CD14-positive monocyte (primary cell): Measurements from ENCODE around the gene TPM1. TPM values are rescaled to one million over a fixed set of nuclear protein-coding genes. Genes with fewer than 3 reads are reported as not detected.
A peak's percentile ranks its signal among the peaks of the same experiment; 100 is the strongest.

ENCODE experiments used
- DNase-seq, 3 donors: peaks; one replicate each; pipeline ENCODE4 v3.0.0-alpha.2; 2011 to 2022
- H2AFZ ChIP-seq: 2 replicates; pipeline ENCODE4 v1.6.0; 2012; ENCODE audit warnings: mild to moderate bottlenecking, low read depth, low read length, inconsistent platforms; ENCODE audit not compliant: insufficient read depth, poor library complexity, severe bottlenecking
- H3K27ac ChIP-seq, 2 donors: 1 replicate in 1 of 2; 2 replicates in 1 of 2; pipeline ENCODE4 v1.5.1; 2012 to 2013; ENCODE audit warnings: low read length in 2 of 2, control low read depth in 1 of 2, inconsistent platforms in 1 of 2, low read depth in 1 of 2, mild to moderate bottlenecking in 1 of 2
- H3K27me3 ChIP-seq, 2 donors: one replicate each; pipeline versions ENCODE4 v1.6.0 to v1.6.1; 2011 to 2013; ENCODE audit warnings: low read length in 2 of 2; ENCODE audit not compliant: control insufficient read depth in 2 of 2, insufficient read depth in 2 of 2
- H3K36me3 ChIP-seq, 2 donors: replicated peaks in 1 of 2; 1 replicate in 1 of 2; 2 replicates in 1 of 2; pipeline versions ENCODE4 v1.5.1 to v1.6.1; 2012 to 2013; ENCODE audit warnings: low read length in 2 of 2, control low read depth in 1 of 2, inconsistent platforms in 1 of 2, mild to moderate bottlenecking in 1 of 2; ENCODE audit not compliant: insufficient read depth in 2 of 2, control insufficient read depth in 1 of 2
- H3K4me1 ChIP-seq, 2 donors: 1 replicate in 1 of 2; 2 replicates in 1 of 2; pipeline versions ENCODE4 v1.5.1 to v1.6.1; 2012 to 2013; ENCODE audit warnings: low read length in 2 of 2, control low read depth in 1 of 2, inconsistent platforms in 1 of 2, mild to moderate bottlenecking in 1 of 2, moderate library complexity in 1 of 2; ENCODE audit not compliant: insufficient read depth in 2 of 2, control insufficient read depth in 1 of 2
- H3K4me2 ChIP-seq: replicated peaks from 2 replicates; pipeline ENCODE3; 2012; ENCODE audit warnings: low read length, moderate library complexity, mild to moderate bottlenecking; ENCODE audit not compliant: poor library complexity, severe bottlenecking; ENCODE audit errors: extremely low read depth
- H3K4me3 ChIP-seq, 3 experiments: fragments of 200-600 bp in 1 of 3; sonication (generic) in 1 of 3; replicated peaks in 1 of 3; 1 replicate in 2 of 3; 2 replicates in 1 of 3; pipeline ENCODE4 v1.5.1; 2011 to 2013; ENCODE audit warnings: low read length in 3 of 3, mild to moderate bottlenecking in 3 of 3, control low read depth in 2 of 3, low read depth in 2 of 3, inconsistent platforms in 1 of 3, moderate library complexity in 1 of 3
- H3K79me2 ChIP-seq: 2 replicates; pipeline ENCODE4 v1.6.0; 2012; ENCODE audit warnings: mild to moderate bottlenecking, control low read depth, inconsistent platforms, low read length, moderate library complexity; ENCODE audit not compliant: insufficient read depth
- H3K9ac ChIP-seq: 2 replicates; pipeline ENCODE4 v1.6.0; 2017; ENCODE audit warnings: low read length, mild to moderate bottlenecking; ENCODE audit not compliant: insufficient read depth, poor library complexity, severe bottlenecking
- H3K9me3 ChIP-seq, 2 donors: replicated peaks in 1 of 2; 1 replicate in 1 of 2; 2 replicates in 1 of 2; pipeline versions ENCODE4 v1.5.1 to v1.6.1; 2012 to 2013; ENCODE audit warnings: low read length in 2 of 2, control low read depth in 1 of 2; ENCODE audit not compliant: control insufficient read depth in 1 of 2, insufficient read depth in 1 of 2
- H4K20me1 ChIP-seq: 2 replicates; pipeline ENCODE4 v1.6.0; 2012; ENCODE audit warnings: mild to moderate bottlenecking, low read length, control low read depth, moderate library complexity; ENCODE audit not compliant: insufficient read depth
- H3K27ac Mint-ChIP-seq, 7 donors: one replicate each; pipeline ENCODE4 v1.8.0; 2020; ENCODE audit warnings: mild to moderate bottlenecking in 7 of 7, mixed read lengths in 7 of 7, moderate library complexity in 6 of 7, inconsistent platforms in 2 of 7
- H3K27me3 Mint-ChIP-seq, 3 donors: one replicate each; pipeline ENCODE4 v1.8.0; 2021 to 2022; ENCODE audit warnings: low read depth in 3 of 3, mild to moderate bottlenecking in 3 of 3, mixed read lengths in 3 of 3, moderate library complexity in 3 of 3, inconsistent platforms in 1 of 3
- H3K36me3 Mint-ChIP-seq, 2 donors: one replicate each; pipeline ENCODE4 v1.8.0; 2020; ENCODE audit warnings: mixed read lengths in 2 of 2, inconsistent platforms in 1 of 2, mild to moderate bottlenecking in 1 of 2
- H3K4me1 Mint-ChIP-seq: one replicate; pipeline ENCODE4 v1.8.0; 2020; ENCODE audit warnings: mild to moderate bottlenecking, mixed read lengths
- H3K4me3 Mint-ChIP-seq, 2 donors: one replicate each; pipeline ENCODE4 v1.8.0; 2020; ENCODE audit warnings: mild to moderate bottlenecking in 2 of 2, mixed read lengths in 2 of 2, moderate library complexity in 1 of 2
- H3K9me3 Mint-ChIP-seq, 7 donors: one replicate each; pipeline ENCODE4 v1.8.0; 2020 to 2022; ENCODE audit warnings: mixed read lengths in 7 of 7, mild to moderate bottlenecking in 6 of 7, moderate library complexity in 6 of 7, inconsistent platforms in 2 of 7
- CTCF ChIP-seq: fragments of 200-600 bp; IDR thresholded peaks from one replicate; pipeline ENCODE4 v1.8.0; 2022; ENCODE audit warnings: antibody characterized with exemption, mild to moderate bottlenecking
- WGBS: methylation state at CpG from one replicate; pipeline ENCODE4 v1.1.5; 2013; ENCODE audit warnings: missing lambda C conversion rate; ENCODE audit not compliant: insufficient coverage; 5-methylcytosine and 5-hydroxymethylcytosine counted together
- intact Hi-C, 2 donors: fragments of 100-400 bp; cut with micrococcal nuclease; formaldehyde crosslinking; loops; one replicate each; pipeline versions ENCODE4 v1.15.0 to v1.15.1; 2023
- polyA plus RNA-seq, 3 donors: library from polyadenylated mRNA; depleted of rRNA in 1 of 3; unstranded in 2 of 3; stranded (reverse) in 1 of 3; fragments of 300-500 nt in 2 of 3; fragments of >200 nt in 1 of 3; fragmentation: Illumina TruSeq in 2 of 3; gene quantifications; 1 replicate in 2 of 3; 2 replicates in 1 of 3; pipeline ENCODE4 v1.2.3, GENCODE V29; 2012 to 2021

Gene TPM1
- polyA plus RNA-seq, 3 donors, result 11.7 to 15.9 (median 11.9) TPM

DNA sequence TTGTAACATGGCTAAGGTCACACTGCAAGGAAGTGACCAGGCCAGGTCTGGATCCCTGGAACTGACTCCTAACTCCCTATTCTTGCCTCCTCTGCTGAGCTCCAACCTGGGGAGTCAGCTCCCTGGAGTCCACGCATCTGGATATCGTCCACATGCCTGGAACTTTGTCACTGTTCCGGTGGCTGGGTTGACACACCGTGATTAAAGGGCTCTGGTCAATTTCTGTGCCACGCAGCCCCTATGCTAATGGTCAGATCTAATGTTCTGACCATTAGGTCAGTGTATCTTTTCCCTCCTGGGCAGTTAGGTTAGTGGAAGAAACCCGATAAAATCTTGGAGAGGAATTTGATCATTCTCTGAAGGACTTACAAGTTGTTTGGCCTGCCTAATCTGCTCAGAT lies 1.6 kb upstream of the TPM1 start:
- Mint-ChIP-seq H3K9me3 (peaks cover 0 to 12% (median 5%) of the 10 kb centered on the region in 7 donors), H3K27me3 (peaks cover 62 to 78% (median 74%) of the 10 kb centered on the region in 3 donors), H3K4me3 (peak overlapping the region in 1 of 2 donors; percentile 77), H3K36me3 (peaks cover 0 to 2% of the 10 kb centered on the region in 2 donors), H3K4me1 (peaks cover 19% of the 10 kb centered on the region), H3K27ac (no peak overlapping the region)
- H4K20me1 ChIP-seq, result no peaks in the 10 kb centered on the region
- H3K4me1 ChIP-seq, result peaks cover 21 to 26% of the 10 kb centered on the region in 2 donors
- H3K4me3 ChIP-seq, result no peak overlapping the region
- H2AFZ ChIP-seq, result no peak overlapping the region
- peaks cover 63 to 78% of the 10 kb centered on the region in 2 donors for H3K27me3 ChIP-seq
- H3K79me2 ChIP-seq, result no peaks in the 10 kb centered on the region
- H3K36me3 ChIP-seq, result no peaks in the 10 kb centered on the region
- no peak overlapping the region for H3K4me2 ChIP-seq
- 93% methylated on average over 5 of the region's 6 CpGs for WGBS
- TF ChIP-seq CTCF, result no peak
- no peak overlapping the region for H3K9ac ChIP-seq
- intact Hi-C loops, result loop anchor here (10.0 kb wide), 2 partner anchors 144 to 244 kb away; partner anchors contain the start of gene RAB8B (in 1 of the 2)
- H3K9me3 ChIP-seq, result peaks cover 0 to 28% of the 10 kb centered on the region in 2 donors
- DNase-seq, result no peak
- no peak overlapping the region for H3K27ac ChIP-seq

DNA sequence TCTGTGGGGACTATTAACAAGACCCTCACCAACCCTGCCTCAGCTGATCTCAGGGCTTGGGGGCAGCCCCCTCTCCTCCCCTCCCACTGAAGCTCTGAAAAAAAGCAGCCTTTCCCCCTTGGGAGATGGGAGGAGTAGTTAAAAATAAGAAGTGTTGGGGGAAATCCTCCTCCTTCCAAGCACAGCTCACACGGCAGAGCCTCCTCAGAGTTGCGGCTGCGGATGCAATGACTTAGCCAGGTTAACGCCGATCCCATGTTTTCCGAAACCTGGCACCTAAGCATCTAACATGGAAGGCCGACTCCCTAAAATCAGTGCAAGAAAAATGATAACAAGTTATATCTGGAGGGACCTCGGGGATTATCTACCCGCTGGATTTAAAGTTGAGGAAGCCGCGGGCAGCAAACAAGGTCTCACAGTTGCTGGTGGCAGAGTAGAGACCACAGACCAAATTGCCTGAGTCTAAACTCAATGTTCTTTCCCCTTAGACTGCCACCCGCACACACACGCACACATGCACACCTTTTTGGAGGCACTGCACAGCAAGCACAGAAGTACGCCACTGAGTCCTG lies 1.1 kb upstream of the TPM1 start:
- Histone ChIP-seq H3K36me3 (no peaks in the 10 kb centered on the region), H2AFZ (no peak overlapping the region), H4K20me1 (no peaks in the 10 kb centered on the region), H3K27me3 (peaks cover 68 to 83% of the 10 kb centered on the region in 2 donors), H3K4me2 (no peak overlapping the region), H3K9me3 (peaks cover 0 to 28% of the 10 kb centered on the region in 2 donors), H3K79me2 (no peaks in the 10 kb centered on the region), H3K9ac (no peak overlapping the region), H3K4me1 (peaks cover 21 to 26% of the 10 kb centered on the region in 2 donors), H3K27ac (no peak overlapping the region), H3K4me3 (no peak overlapping the region)
- 68% methylated on average over 13 of the region's 14 CpGs for WGBS
- DNase-seq, result no peak
- Mint-ChIP-seq H3K27me3 (peaks cover 67 to 83% (median 79%) of the 10 kb centered on the region in 3 donors), H3K27ac (no peak overlapping the region), H3K36me3 (peaks cover 0 to 2% of the 10 kb centered on the region in 2 donors), H3K4me3 (peak overlapping the region in 1 of 2 donors; percentile 77), H3K4me1 (peaks cover 19% of the 10 kb centered on the region), H3K9me3 (peaks cover 0 to 12% (median 5%) of the 10 kb centered on the region in 7 donors)
- intact Hi-C loops, result loop anchor here (10.0 kb wide), 2 partner anchors 143 to 243 kb away; partner anchors contain the start of gene RAB8B (in 1 of the 2)
- no peak for TF ChIP-seq CTCF
